ENCODE data around the gene TTC23.

TTC23 gene

GRCh38 chr15:99167640-99168039 is 81.7 kb downstream of the TTC23 start:
- no peak overlapping the region for H3K4me2 ChIP-seq (ENCODE audit: low read length, poor library complexity, severe bottlenecking)
- H3K4me1 ChIP-seq (ENCODE audit: control insufficient read depth, insufficient read depth, low read depth, low read length): peaks cover 2% of the 10 kb centered on the region
- H2BK5ac ChIP-seq (ENCODE audit: low read depth, low read length, poor library complexity, severe bottlenecking): no peak overlapping the region
- no peak for DNase-seq
- H2AK5ac ChIP-seq (ENCODE audit: low read length, severe bottlenecking): no peak overlapping the region
- H3K9me3 ChIP-seq (ENCODE audit: control insufficient read depth, low read length): no peaks in the 10 kb centered on the region
- H2AFZ ChIP-seq (ENCODE audit: low read depth, low read length): no peak overlapping the region
- no peak overlapping the region for H3K9ac ChIP-seq (ENCODE audit: low read length)
- 99% methylated on average over 6 of the region's 6 CpGs for WGBS
- no peaks in the 10 kb centered on the region for H3K27me3 ChIP-seq (ENCODE audit: control insufficient read depth in 1 of 2, insufficient read depth in 1 of 2, low read length in 2 of 2)
- H4K91ac ChIP-seq (ENCODE audit: low read length): no peak overlapping the region
- H4K8ac ChIP-seq (ENCODE audit: low read length): no peak overlapping the region
- peaks cover 45 to 56% of the 10 kb centered on the region in 2 experiments for H3K36me3 ChIP-seq (ENCODE audit: control insufficient read depth in 1 of 2, insufficient read depth in 2 of 2, low read depth in 1 of 2, low read length in 2 of 2)
- H3K79me1 ChIP-seq (replicated peaks; ENCODE audit: low read length, poor library complexity, severe bottlenecking): peaks cover 2% of the 10 kb centered on the region
- no peak overlapping the region for H3K4ac ChIP-seq (ENCODE audit: low read depth in 1 of 2, low read length in 2 of 2)
- H3K27ac ChIP-seq (ENCODE audit: low read length, poor library complexity, severe bottlenecking): no peak overlapping the region
- H2BK15ac ChIP-seq (ENCODE audit: low read depth, poor library complexity, severe bottlenecking): no peak overlapping the region
- no peak overlapping the region for H3K23ac ChIP-seq (ENCODE audit: low read length in 2 of 2)
- no peak overlapping the region for H2BK12ac ChIP-seq (ENCODE audit: low read length in 2 of 2)
- H3K14ac ChIP-seq (ENCODE audit: low read length in 2 of 2): no peak overlapping the region
- H2BK120ac ChIP-seq (ENCODE audit: low read depth, low read length): no peak overlapping the region
- H3K18ac ChIP-seq (ENCODE audit: low read depth in 1 of 2, low read length in 2 of 2): no peak overlapping the region
- H3K4me3 ChIP-seq (ENCODE audit: insufficient read depth in 1 of 2, low read depth in 1 of 2, low read length in 2 of 2): no peak overlapping the region

- no peak overlapping the region for H4K91ac ChIP-seq (ENCODE audit: low read length)
- H2BK12ac ChIP-seq (ENCODE audit: low read length in 2 of 2): no peak overlapping the region
- H3K4ac ChIP-seq (ENCODE audit: low read depth in 1 of 2, low read length in 2 of 2): no peak overlapping the region
- H3K27ac ChIP-seq (ENCODE audit: low read length, poor library complexity, severe bottlenecking): no peak overlapping the region
- no peaks in the 10 kb centered on the region for H3K9me3 ChIP-seq (ENCODE audit: control insufficient read depth, low read length)
- no peak overlapping the region for H2BK15ac ChIP-seq (ENCODE audit: low read depth, poor library complexity, severe bottlenecking)
- H3K4me3 ChIP-seq (ENCODE audit: insufficient read depth in 1 of 2, low read depth in 1 of 2, low read length in 2 of 2): no peak overlapping the region
- 90% methylated on average over 5 of the region's 5 CpGs for WGBS
- H2BK5ac ChIP-seq (ENCODE audit: low read depth, low read length, poor library complexity, severe bottlenecking): no peak overlapping the region
- H2BK120ac ChIP-seq (ENCODE audit: low read depth, low read length): no peak overlapping the region
- no peak overlapping the region for H3K4me2 ChIP-seq (ENCODE audit: low read length, poor library complexity, severe bottlenecking)
- no peaks in the 10 kb centered on the region for H3K27me3 ChIP-seq (ENCODE audit: control insufficient read depth in 1 of 2, insufficient read depth in 1 of 2, low read length in 2 of 2)
- no peak overlapping the region for H3K9ac ChIP-seq (ENCODE audit: low read length)
- H2AK5ac ChIP-seq (ENCODE audit: low read length, severe bottlenecking): no peak overlapping the region
- peaks cover 2% of the 10 kb centered on the region for H3K79me1 ChIP-seq (replicated peaks; ENCODE audit: low read length, poor library complexity, severe bottlenecking)
- H3K36me3 ChIP-seq (ENCODE audit: control insufficient read depth in 1 of 2, insufficient read depth in 2 of 2, low read depth in 1 of 2, low read length in 2 of 2): peaks cover 41 to 57% of the 10 kb centered on the region in 2 experiments
- no peak overlapping the region for H4K8ac ChIP-seq (ENCODE audit: low read length)
- H3K23ac ChIP-seq (ENCODE audit: low read length in 2 of 2): no peak overlapping the region
- no peak overlapping the region for H3K18ac ChIP-seq (ENCODE audit: low read depth in 1 of 2, low read length in 2 of 2)
- no peak for DNase-seq
- H2AFZ ChIP-seq (ENCODE audit: low read depth, low read length): no peak overlapping the region
- H3K14ac ChIP-seq (ENCODE audit: low read length in 2 of 2): no peak overlapping the region
- peaks cover 2% of the 10 kb centered on the region for H3K4me1 ChIP-seq (ENCODE audit: control insufficient read depth, insufficient read depth, low read depth, low read length)
These were observed 82.2 kb downstream of the TTC23 start for GRCh38 chr15:99167201-99167600.

GRCh38 chr15:99165956-99166689 is 83.3 kb downstream of the TTC23 start:
- no peak overlapping the region for H2BK120ac ChIP-seq (ENCODE audit: low read depth, low read length)
- H2AFZ ChIP-seq (ENCODE audit: low read depth, low read length): no peak overlapping the region
- H3K9me3 ChIP-seq (ENCODE audit: control insufficient read depth, low read length): no peaks in the 10 kb centered on the region
- no peak overlapping the region for H3K14ac ChIP-seq (ENCODE audit: low read length in 2 of 2)
- H3K18ac ChIP-seq (ENCODE audit: low read depth in 1 of 2, low read length in 2 of 2): no peak overlapping the region
- no peak for DNase-seq
- H3K4ac ChIP-seq (ENCODE audit: low read depth in 1 of 2, low read length in 2 of 2): no peak overlapping the region
- H3K27me3 ChIP-seq (ENCODE audit: control insufficient read depth in 1 of 2, insufficient read depth in 1 of 2, low read length in 2 of 2): no peaks in the 10 kb centered on the region
- H2BK12ac ChIP-seq (ENCODE audit: low read length in 2 of 2): no peak overlapping the region
- peaks cover 41 to 51% of the 10 kb centered on the region in 2 experiments for H3K36me3 ChIP-seq (ENCODE audit: control insufficient read depth in 1 of 2, insufficient read depth in 2 of 2, low read depth in 1 of 2, low read length in 2 of 2)
- H4K91ac ChIP-seq (ENCODE audit: low read length): no peak overlapping the region
- H4K8ac ChIP-seq (ENCODE audit: low read length): no peak overlapping the region
- H3K79me1 ChIP-seq (replicated peaks; ENCODE audit: low read length, poor library complexity, severe bottlenecking): peaks cover 4% of the 10 kb centered on the region
- no peak overlapping the region for H3K4me2 ChIP-seq (ENCODE audit: low read length, poor library complexity, severe bottlenecking)
- H3K9ac ChIP-seq (ENCODE audit: low read length): no peak overlapping the region
- H3K23ac ChIP-seq (ENCODE audit: low read length in 2 of 2): no peak overlapping the region
- no peak overlapping the region for H3K27ac ChIP-seq (ENCODE audit: low read length, poor library complexity, severe bottlenecking)
- H2AK5ac ChIP-seq (ENCODE audit: low read length, severe bottlenecking): no peak overlapping the region
- no peak overlapping the region for H3K4me3 ChIP-seq (ENCODE audit: insufficient read depth in 1 of 2, low read depth in 1 of 2, low read length in 2 of 2)
- WGBS: 95% methylated on average over 23 of the region's 23 CpGs
- H2BK15ac ChIP-seq (ENCODE audit: low read depth, poor library complexity, severe bottlenecking): no peak overlapping the region
- H2BK5ac ChIP-seq (ENCODE audit: low read depth, low read length, poor library complexity, severe bottlenecking): no peak overlapping the region
- peaks cover 2% of the 10 kb centered on the region for H3K4me1 ChIP-seq (ENCODE audit: control insufficient read depth, insufficient read depth, low read depth, low read length)

- H3K79me1 ChIP-seq (replicated peaks; ENCODE audit: low read length, poor library complexity, severe bottlenecking): peaks cover 4% of the 10 kb centered on the region
- H4K8ac ChIP-seq (ENCODE audit: low read length): no peak overlapping the region
- H3K23ac ChIP-seq (ENCODE audit: low read length in 2 of 2): no peak overlapping the region
- H2AFZ ChIP-seq (ENCODE audit: low read depth, low read length): no peak overlapping the region
- no peak overlapping the region for H2BK15ac ChIP-seq (ENCODE audit: low read depth, poor library complexity, severe bottlenecking)
- H3K18ac ChIP-seq (ENCODE audit: low read depth in 1 of 2, low read length in 2 of 2): no peak overlapping the region
- H3K36me3 ChIP-seq (ENCODE audit: control insufficient read depth in 1 of 2, insufficient read depth in 2 of 2, low read depth in 1 of 2, low read length in 2 of 2): peaks cover 34 to 42% of the 10 kb centered on the region in 2 experiments
- 93% methylated on average over 2 of the region's 3 CpGs for WGBS
- no peak overlapping the region for H4K91ac ChIP-seq (ENCODE audit: low read length)
- H3K4me2 ChIP-seq (ENCODE audit: low read length, poor library complexity, severe bottlenecking): no peak overlapping the region
- no peak overlapping the region for H3K9ac ChIP-seq (ENCODE audit: low read length)
- no peak overlapping the region for H3K14ac ChIP-seq (ENCODE audit: low read length in 2 of 2)
- no peak overlapping the region for H2BK5ac ChIP-seq (ENCODE audit: low read depth, low read length, poor library complexity, severe bottlenecking)
- no peak overlapping the region for H2BK120ac ChIP-seq (ENCODE audit: low read depth, low read length)
- H2AK5ac ChIP-seq (ENCODE audit: low read length, severe bottlenecking): no peak overlapping the region
- H3K27ac ChIP-seq (ENCODE audit: low read length, poor library complexity, severe bottlenecking): no peak overlapping the region
- H2BK12ac ChIP-seq (ENCODE audit: low read length in 2 of 2): no peak overlapping the region
- H3K27me3 ChIP-seq (ENCODE audit: control insufficient read depth in 1 of 2, insufficient read depth in 1 of 2, low read length in 2 of 2): no peaks in the 10 kb centered on the region
- no peak overlapping the region for H3K4ac ChIP-seq (ENCODE audit: low read depth in 1 of 2, low read length in 2 of 2)
- H3K4me1 ChIP-seq (ENCODE audit: control insufficient read depth, insufficient read depth, low read depth, low read length): peaks cover 2% of the 10 kb centered on the region
- no peak overlapping the region for H3K4me3 ChIP-seq (ENCODE audit: insufficient read depth in 1 of 2, low read depth in 1 of 2, low read length in 2 of 2)
- H3K9me3 ChIP-seq (ENCODE audit: control insufficient read depth, low read length): no peaks in the 10 kb centered on the region
- DNase-seq: no peak
These were observed 84.2 kb downstream of the TTC23 start for GRCh38 chr15:99165020-99165790.
